Stimulated activated naive B cell treated with anti-CD40 and anti-IgM and Interleukin-4, amounts not matched to agents 10 μg/mL and 1 μg/mL and 100 μg/mL, for 72 hours (primary cell): Measurements from ENCODE around the gene SERPINI1.

Source experiments
- ATAC-seq, 2 donors: fragments of 150-1000 bp; cut with Tn5 transposase; replicated peaks; 2 replicates each; pipeline ENCODE4 v1.10.0; 2021; ENCODE audit warnings: moderate library complexity in 1 of 2
- DNase-seq: peaks from one replicate; pipeline ENCODE4 v3.0.0; 2021
- H3K27ac Mint-ChIP-seq: one replicate; pipeline ENCODE4 v1.8.0; 2022; ENCODE audit warnings: mild to moderate bottlenecking, mixed read lengths
- H3K27me3 Mint-ChIP-seq, 2 donors: one replicate each; pipeline ENCODE4 v1.8.0; 2022; ENCODE audit warnings: mixed read lengths in 2 of 2
- H3K36me3 Mint-ChIP-seq, 2 donors: one replicate each; pipeline ENCODE4 v1.8.0; 2022; ENCODE audit warnings: mixed read lengths in 2 of 2, mild to moderate bottlenecking in 1 of 2
- H3K4me1 Mint-ChIP-seq, 2 donors: one replicate each; pipeline ENCODE4 v1.8.0; 2022; ENCODE audit warnings: mixed read lengths in 2 of 2, mild to moderate bottlenecking in 1 of 2
- H3K4me3 Mint-ChIP-seq, 2 donors: one replicate each; pipeline ENCODE4 v1.8.0; 2022; ENCODE audit warnings: mild to moderate bottlenecking in 2 of 2, mixed read lengths in 2 of 2, moderate library complexity in 1 of 2
- H3K9me3 Mint-ChIP-seq, 2 donors: one replicate each; pipeline ENCODE4 v1.8.0; 2022; ENCODE audit warnings: mixed read lengths in 2 of 2, mild to moderate bottlenecking in 1 of 2

Gene SERPINI1

DNA sequence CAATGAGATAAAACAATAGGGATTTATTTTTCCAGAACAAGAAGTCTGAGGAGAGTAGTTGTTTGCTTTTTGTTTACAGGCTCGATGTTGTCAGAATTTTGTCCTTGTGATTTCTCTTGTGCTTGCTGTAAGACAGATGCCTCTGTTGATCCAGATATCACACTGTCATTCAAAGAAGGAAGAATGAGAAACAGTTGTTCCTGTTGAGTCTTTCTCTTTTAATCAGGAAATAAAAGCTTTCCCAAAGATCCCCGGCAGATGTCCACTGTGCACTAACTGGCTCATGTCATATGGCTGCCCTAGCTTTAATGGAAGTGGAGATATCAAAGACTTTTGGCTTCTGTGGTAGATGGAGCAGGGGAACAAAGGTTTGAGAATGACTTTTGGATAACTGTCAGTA lies 6.8 kb downstream of the SERPINI1 start:
- H3K4me3 Mint-ChIP-seq: no peak overlapping the region
- H3K27me3 Mint-ChIP-seq: no peaks in the 10 kb centered on the region
- DNase-seq (no peak), ATAC-seq (no peak)
- peaks cover 0 to 6% of the 10 kb centered on the region in 2 donors for H3K36me3 Mint-ChIP-seq
- no peak overlapping the region for H3K27ac Mint-ChIP-seq
- peaks cover 15 to 28% of the 10 kb centered on the region in 2 donors for H3K4me1 Mint-ChIP-seq
- peaks cover 4 to 5% of the 10 kb centered on the region in 2 donors for H3K9me3 Mint-ChIP-seq

DNA sequence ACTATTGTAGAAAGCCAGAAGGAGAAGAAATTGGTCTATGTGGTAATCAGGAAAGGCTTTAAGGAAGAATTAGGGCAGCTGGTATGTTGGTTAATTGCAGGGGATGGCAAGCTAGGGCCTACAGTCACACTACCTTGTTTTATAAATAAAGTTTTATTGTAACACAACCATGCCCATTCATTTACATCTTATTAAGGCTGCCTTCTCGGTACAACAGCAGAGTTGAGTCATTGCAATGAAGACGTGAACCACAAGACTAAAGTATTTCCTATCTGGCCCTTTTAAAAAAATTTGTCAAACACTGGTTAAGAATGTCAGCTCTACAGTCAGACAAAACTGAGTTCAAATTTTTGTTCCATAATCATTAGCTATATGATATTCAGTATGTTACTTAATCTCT lies 8.3 kb downstream of the SERPINI1 start:
- H3K9me3 Mint-ChIP-seq: peaks cover 4 to 5% of the 10 kb centered on the region in 2 donors
- DNase-seq (no peak), ATAC-seq (no peak)
- peaks cover 0 to 6% of the 10 kb centered on the region in 2 donors for H3K36me3 Mint-ChIP-seq
- no peak overlapping the region for H3K4me3 Mint-ChIP-seq
- H3K27me3 Mint-ChIP-seq: no peaks in the 10 kb centered on the region
- H3K27ac Mint-ChIP-seq: no peak overlapping the region
- peaks cover 15 to 28% of the 10 kb centered on the region in 2 donors for H3K4me1 Mint-ChIP-seq

DNA sequence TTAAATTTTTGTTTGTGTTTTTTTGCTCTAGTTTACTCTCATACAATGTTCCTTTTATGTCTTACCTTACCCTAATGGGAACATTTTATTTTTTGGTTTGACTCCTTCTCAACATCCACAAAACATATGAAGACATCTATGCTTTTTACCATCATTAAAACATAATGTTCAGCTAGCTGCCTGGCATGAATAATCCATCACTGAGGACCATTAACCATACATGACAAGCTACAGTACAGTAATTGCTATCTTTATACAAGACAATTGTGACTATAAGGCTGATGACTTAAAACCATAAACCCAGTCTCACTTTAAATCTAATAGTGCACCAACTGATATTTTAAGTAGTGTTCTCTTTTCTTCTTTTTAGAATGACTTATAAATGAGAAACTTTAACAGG lies 13.7 kb downstream of the SERPINI1 start:
- H3K4me1 Mint-ChIP-seq: peaks cover 37 to 66% of the 10 kb centered on the region in 2 donors
- H3K9me3 Mint-ChIP-seq: peaks cover 4 to 5% of the 10 kb centered on the region in 2 donors
- H3K27ac Mint-ChIP-seq: peak overlapping the region; percentile 44
- H3K27me3 Mint-ChIP-seq: no peaks in the 10 kb centered on the region
- H3K4me3 Mint-ChIP-seq: no peak overlapping the region
- no peak for DNase-seq
- ATAC-seq: no peak
- peaks cover 0 to 6% of the 10 kb centered on the region in 2 donors for H3K36me3 Mint-ChIP-seq

DNA sequence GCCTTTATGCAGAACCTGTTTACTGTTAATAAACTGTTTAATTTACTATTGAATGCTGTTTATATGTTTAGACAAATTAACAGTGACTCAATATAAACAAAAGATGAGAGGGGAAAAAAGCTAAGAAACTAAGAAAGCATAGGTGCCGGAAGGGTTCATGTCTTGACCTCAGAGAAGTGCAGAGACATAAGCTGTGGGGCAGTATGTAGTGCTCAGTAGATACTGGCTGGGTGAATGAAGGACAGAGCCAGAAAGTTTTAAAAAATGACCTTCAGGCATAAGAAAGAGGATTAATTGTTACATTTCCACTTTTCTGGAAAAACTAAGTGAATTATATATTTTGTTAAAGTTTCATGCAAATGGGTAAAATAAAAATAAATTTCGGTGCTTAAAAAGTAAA lies 14.2 kb downstream of the SERPINI1 start:
- no peak for ATAC-seq
- peaks cover 4 to 5% of the 10 kb centered on the region in 2 donors for H3K9me3 Mint-ChIP-seq
- H3K4me3 Mint-ChIP-seq: peak overlapping the region in 1 of 2 donors; percentile 14
- peaks cover 38 to 70% of the 10 kb centered on the region in 2 donors for H3K4me1 Mint-ChIP-seq
- no peaks in the 10 kb centered on the region for H3K27me3 Mint-ChIP-seq
- peaks cover 0 to 6% of the 10 kb centered on the region in 2 donors for H3K36me3 Mint-ChIP-seq
- DNase-seq: no peak
- no peak overlapping the region for H3K27ac Mint-ChIP-seq

DNA sequence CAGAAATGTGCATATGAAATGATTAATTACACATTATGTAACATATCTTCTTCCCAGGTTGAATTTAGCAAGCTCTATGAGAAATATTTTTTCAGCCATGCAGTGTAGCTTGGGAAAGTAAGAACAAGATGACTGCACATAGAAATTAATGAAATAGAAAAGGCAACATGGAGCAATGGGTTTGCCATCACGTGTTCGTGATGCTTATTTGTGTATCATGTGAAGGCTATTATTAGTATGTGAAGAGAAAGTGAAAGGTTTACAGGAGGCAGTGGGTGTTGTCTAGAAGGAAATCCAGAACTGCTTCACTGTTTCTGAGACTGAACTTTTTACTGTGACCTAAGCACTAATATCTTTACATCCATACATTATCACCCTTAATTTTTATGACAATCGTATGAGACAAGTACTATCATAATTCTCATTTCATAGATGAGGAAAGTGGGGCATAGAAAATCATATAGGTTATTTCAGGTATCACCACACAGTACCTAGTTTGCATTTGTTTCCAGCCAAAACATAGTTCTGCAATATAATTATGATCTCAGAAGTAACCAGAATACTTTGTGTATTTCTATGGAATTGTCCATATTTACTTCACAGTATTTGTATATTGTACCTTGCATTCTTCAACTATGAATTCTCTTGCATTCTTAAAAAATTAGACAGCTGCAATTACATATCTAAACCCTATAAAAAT lies 14.9 kb downstream of the SERPINI1 start:
- Mint-ChIP-seq H3K27me3 (no peaks in the 10 kb centered on the region), H3K27ac (peak overlapping the region; percentile 73), H3K36me3 (peaks cover 0 to 6% of the 10 kb centered on the region in 2 donors), H3K9me3 (peaks cover 4 to 5% of the 10 kb centered on the region in 2 donors), H3K4me3 (peak overlapping the region; percentile 57 to 63), H3K4me1 (peaks cover 40 to 74% of the 10 kb centered on the region in 2 donors)
- DNase-seq (peak; percentile 15), ATAC-seq (peak; percentile 99 to 100)

DNA sequence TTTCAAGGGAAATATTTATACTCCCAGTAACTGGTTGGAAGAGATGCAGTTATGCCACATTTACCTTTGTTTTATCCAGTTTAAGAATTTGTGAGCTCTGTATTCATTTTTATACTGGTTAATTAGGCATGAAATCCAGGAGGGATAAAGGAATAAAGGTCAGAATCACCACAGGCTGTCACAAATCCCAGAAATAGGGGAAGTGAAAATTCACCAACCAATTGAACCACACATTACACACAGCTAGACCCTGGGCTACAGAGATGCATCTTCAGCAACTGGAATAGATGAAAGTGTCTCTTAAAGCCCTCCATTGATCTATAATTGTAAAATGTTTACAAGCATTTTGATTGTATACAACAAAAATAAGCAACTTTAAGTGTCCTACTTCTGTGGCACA lies 18.5 kb downstream of the SERPINI1 start:
- H3K27me3 Mint-ChIP-seq: no peaks in the 10 kb centered on the region
- ATAC-seq (no peak), DNase-seq (no peak)
- H3K4me1 Mint-ChIP-seq: peaks cover 27 to 49% of the 10 kb centered on the region in 2 donors
- H3K4me3 Mint-ChIP-seq: no peak overlapping the region
- H3K9me3 Mint-ChIP-seq: no peaks in the 10 kb centered on the region
- no peaks in the 10 kb centered on the region for H3K36me3 Mint-ChIP-seq
- H3K27ac Mint-ChIP-seq: no peak overlapping the region

DNA sequence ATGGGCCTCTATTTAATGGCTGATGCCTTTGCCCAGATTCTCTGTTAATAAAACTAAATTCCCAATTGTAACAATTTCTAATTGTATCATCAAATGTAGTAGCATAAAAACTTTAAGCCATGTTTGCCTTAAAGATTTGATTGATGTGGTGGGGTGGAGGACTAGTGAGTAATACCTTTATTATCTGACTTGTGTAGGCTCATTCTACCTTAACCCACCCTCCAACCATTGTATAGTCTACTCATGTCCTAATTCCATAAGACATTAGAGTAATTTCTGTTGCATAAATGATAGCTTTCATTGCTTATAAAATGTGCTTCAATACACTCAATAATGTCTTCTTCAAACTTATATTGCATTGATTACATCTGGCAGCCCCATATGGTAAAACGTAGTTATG lies 25.8 kb downstream of the SERPINI1 start:
- Mint-ChIP-seq H3K27me3 (no peaks in the 10 kb centered on the region), H3K36me3 (peaks cover 12 to 21% of the 10 kb centered on the region in 2 donors), H3K27ac (no peak overlapping the region), H3K4me1 (peaks cover 8 to 20% of the 10 kb centered on the region in 2 donors), H3K9me3 (peaks cover 7 to 12% of the 10 kb centered on the region in 2 donors), H3K4me3 (no peak overlapping the region)
- ATAC-seq (no peak), DNase-seq (no peak)

DNA sequence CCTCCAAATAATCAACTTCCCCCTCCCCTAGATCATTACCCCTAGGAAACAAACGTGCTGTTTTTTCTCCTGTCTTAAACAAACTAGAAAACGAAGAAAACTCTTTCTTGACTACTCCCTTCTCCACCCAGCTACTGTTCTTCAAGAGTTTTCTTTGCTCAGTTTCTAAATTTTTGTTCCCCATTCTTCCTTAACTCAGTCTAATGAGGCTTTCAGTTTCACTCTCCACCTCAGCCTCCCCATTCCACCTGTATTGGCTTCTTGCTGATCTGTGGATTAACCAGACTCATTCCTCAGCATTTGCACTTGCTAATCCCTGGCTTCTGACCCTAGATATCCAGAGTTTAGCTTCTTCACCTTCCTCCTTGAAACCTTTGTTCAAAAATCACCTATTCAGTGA lies 26.8 kb downstream of the SERPINI1 start:
- no peak overlapping the region for H3K27ac Mint-ChIP-seq
- ATAC-seq: peak in 1 of 2 donors; percentile 31
- H3K36me3 Mint-ChIP-seq: peaks cover 12 to 26% of the 10 kb centered on the region in 2 donors
- peaks cover 8 to 20% of the 10 kb centered on the region in 2 donors for H3K4me1 Mint-ChIP-seq
- peak overlapping the region; percentile 31 to 34 for H3K4me3 Mint-ChIP-seq
- peaks cover 10 to 16% of the 10 kb centered on the region in 2 donors for H3K9me3 Mint-ChIP-seq
- DNase-seq: no peak
- H3K27me3 Mint-ChIP-seq: no peaks in the 10 kb centered on the region

DNA sequence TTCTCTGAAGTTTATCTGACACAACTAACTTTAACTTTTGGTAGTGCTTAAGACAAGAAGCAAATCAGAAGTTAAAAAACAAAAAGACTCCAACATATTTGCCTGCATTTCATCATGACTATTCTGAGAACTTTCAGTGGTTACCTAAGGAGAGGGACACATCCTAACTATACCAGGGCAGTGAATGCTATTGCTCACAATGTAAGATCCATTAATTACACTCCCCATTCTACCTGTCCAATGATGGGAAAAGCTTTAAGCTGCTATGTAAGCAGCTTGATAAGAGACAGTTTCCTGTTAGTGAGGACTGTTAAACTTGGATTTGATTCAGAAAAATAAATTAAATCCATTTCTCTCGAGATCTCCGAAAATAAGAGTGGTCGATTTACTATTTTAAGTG lies 37.5 kb downstream of the SERPINI1 start:
- Mint-ChIP-seq H3K9me3 (peaks cover 3 to 4% of the 10 kb centered on the region in 2 donors), H3K4me3 (no peak overlapping the region), H3K4me1 (peaks cover 18 to 34% of the 10 kb centered on the region in 2 donors), H3K27me3 (no peaks in the 10 kb centered on the region), H3K27ac (no peak overlapping the region), H3K36me3 (peaks cover 3 to 5% of the 10 kb centered on the region in 2 donors)
- DNase-seq (no peak), ATAC-seq (no peak)

DNA sequence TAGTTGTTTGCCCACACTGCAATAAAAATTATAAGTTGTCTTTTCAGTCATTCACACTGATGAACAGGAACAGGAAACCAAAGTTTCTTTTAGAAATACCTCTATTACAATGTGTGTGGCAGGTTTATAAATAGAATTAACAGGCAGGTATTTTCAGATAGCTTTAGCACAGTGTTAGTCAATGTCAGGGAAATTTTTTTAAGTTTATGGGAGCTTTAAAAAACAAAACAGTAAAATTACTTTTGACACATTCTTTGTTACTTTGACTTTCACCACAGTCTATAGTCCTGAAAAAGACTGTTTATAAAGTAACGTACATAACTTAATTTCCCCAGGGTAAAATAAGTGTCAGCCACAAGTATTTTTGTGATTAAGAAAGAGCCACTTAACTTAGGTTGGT lies 38.1 kb downstream of the SERPINI1 start:
- Mint-ChIP-seq H3K27ac (no peak overlapping the region), H3K4me3 (no peak overlapping the region)
- peak; percentile 48 to 67 for ATAC-seq

DNA sequence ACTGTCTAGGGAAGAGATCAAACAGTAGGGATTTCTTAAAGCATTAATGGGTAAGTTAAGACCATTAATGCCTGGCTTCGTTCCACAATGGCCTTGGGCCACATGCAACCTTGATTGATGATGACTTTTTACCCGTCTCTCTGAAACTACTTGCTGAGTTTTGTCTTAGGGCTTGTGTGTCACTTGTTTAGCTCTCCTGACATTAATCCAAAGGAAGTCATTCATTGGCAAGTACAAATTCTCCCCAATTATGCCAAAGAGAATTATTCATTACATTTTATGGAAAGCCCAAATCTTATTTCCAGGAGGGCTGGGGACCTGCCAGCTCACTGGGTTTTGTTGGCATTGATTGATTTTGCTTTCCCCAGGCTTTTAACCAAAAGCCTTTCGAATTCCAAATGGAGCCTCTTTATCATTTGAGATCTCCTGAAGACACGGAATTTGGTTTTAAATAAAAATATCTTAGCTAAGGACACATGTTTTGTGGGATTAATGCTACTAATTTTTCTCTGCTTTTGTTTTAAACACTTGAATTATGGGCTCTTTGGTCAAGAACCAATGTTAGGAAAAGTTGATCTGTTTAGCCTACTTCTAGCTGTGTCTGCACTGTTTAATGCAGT lies 40.7 kb downstream of the SERPINI1 start:
- ATAC-seq: no peak
- DNase-seq: no peak
- peaks cover 3 to 8% of the 10 kb centered on the region in 2 donors for H3K9me3 Mint-ChIP-seq
- no peaks in the 10 kb centered on the region for H3K27me3 Mint-ChIP-seq
- H3K27ac Mint-ChIP-seq: no peak overlapping the region
- H3K4me1 Mint-ChIP-seq: peaks cover 18 to 34% of the 10 kb centered on the region in 2 donors
- peaks cover 5 to 7% of the 10 kb centered on the region in 2 donors for H3K36me3 Mint-ChIP-seq
- no peak overlapping the region for H3K4me3 Mint-ChIP-seq

More for the DNA sequence above, 38.1 kb downstream of the SERPINI1 start:
- H3K9me3 Mint-ChIP-seq: peaks cover 3 to 8% of the 10 kb centered on the region in 2 donors
- H3K4me1 Mint-ChIP-seq: peaks cover 18 to 34% of the 10 kb centered on the region in 2 donors
- no peak for DNase-seq
- H3K36me3 Mint-ChIP-seq: peaks cover 5 to 7% of the 10 kb centered on the region in 2 donors
- H3K27me3 Mint-ChIP-seq: no peaks in the 10 kb centered on the region

DNA sequence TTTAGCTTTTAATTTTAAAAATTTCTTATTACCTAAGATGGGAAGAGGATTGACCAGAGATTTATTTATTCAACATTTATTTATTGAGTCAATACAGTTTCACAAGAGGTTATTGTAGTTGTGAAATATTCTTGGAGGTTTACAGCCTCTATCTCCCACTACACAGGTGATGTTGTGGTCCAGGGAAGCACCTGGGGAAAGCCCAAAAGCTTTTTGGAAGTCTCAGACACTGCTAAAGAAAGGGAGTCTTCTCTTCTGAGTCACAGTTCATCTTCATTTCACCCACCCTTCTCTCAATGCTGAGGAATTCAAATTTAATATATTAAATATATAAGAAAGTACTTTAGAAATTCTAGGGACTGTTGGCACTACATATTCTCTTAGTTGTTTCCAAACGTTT lies 41.8 kb downstream of the SERPINI1 start:
- Mint-ChIP-seq H3K27me3 (no peaks in the 10 kb centered on the region), H3K4me1 (peaks cover 18 to 32% of the 10 kb centered on the region in 2 donors), H3K36me3 (peaks cover 5 to 7% of the 10 kb centered on the region in 2 donors), H3K27ac (no peak overlapping the region), H3K4me3 (no peak overlapping the region), H3K9me3 (peaks cover 3 to 8% of the 10 kb centered on the region in 2 donors)
- ATAC-seq: peak; percentile 67 to 87
- DNase-seq: no peak

DNA sequence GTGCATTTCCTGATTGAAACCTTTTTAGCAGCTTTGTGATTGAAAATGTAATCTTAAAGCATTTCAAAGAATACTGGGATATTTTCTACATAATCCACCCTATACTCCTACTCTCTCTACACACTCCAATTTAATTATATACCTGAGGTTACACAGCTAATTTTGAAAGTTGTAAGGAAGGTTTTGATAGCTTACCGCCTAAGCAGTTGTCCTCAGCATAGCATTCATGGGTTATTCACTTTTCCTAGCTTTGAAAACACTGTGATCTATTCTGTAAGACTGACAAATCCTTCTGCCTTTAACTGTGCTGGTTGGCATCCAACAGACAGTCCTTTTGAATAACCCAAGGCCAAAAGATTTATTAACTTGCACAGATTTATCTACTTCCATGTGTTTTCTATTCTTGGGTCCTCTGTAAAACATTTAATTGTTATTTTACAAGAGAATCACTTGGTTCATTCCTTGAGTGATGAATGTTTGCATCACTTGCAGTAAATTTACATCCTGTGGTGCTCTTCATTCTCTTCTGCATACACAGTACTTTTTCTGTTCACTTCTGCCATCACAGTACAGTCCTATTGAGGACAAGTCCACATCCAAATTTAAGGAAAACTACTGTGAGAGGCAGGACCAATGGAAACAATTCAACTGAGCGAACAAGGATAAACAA lies 44.8 kb downstream of the SERPINI1 start:
- Mint-ChIP-seq H3K9me3 (peaks cover 3 to 12% of the 10 kb centered on the region in 2 donors), H3K4me1 (peaks cover 16 to 23% of the 10 kb centered on the region in 2 donors), H3K27me3 (no peaks in the 10 kb centered on the region), H3K27ac (no peak overlapping the region), H3K4me3 (no peak overlapping the region), H3K36me3 (peaks cover 5 to 7% of the 10 kb centered on the region in 2 donors)
- DNase-seq (no peak), ATAC-seq (no peak)

DNA sequence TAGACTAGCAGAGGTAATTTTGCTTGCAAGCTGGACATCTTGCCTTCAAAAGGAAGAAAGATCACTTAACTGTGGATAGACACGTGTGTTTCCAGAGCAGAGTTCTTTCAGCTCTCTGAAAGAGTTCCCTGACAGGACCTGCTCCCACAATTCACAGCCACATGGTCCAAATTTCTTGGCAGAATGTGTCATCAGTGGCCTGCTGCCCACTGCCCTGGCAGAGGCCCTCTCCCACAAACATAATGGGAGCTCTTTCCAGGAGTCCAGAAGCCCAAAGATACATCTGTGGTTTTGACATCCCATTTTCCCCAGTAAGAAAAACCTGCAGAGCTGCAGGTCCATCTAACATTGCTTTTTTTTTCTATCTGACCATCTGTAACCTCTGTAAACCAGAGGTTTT lies 48.3 kb downstream of the SERPINI1 start:
- Mint-ChIP-seq H3K27me3 (no peaks in the 10 kb centered on the region), H3K4me3 (no peak overlapping the region), H3K4me1 (peaks cover 9 to 16% of the 10 kb centered on the region in 2 donors), H3K36me3 (no peaks in the 10 kb centered on the region), H3K27ac (peak overlapping the region; percentile 37), H3K9me3 (peaks cover 0 to 4% of the 10 kb centered on the region in 2 donors)
- ATAC-seq (no peak), DNase-seq (no peak)
